ENCODE results near the gene ARID3A. TPM values are rescaled to one million over a fixed set of nuclear protein-coding genes. Genes with fewer than 3 reads are reported as not detected.
A peak's percentile ranks its signal among the peaks of the same experiment; 100 is the strongest.

The ARID3A gene
- total RNA-seq, 1 donor from 2014 or later: 149 TPM

DNA sequence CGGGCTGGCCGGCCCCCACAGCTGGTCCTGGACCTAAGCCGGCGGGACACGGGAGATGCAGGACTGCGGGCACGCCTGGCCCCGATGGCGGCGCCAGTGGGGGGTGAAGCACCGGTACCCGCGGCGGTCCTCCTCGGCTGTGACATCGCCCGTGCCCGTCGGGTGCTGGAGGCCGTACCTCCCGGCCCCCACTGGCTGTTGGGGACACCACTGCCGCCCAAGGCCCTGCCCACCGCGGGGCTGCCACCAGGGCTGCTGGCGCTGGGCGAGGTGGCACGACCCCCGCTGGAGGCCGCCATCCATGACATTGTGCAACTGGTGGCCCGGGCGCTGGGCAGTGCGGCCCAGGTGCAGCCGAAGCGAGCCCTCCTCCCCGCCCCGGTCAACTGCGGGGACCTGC, 77.4 kb downstream of the ARID3A start:
- TF ChIP-seq, protein P1, sequence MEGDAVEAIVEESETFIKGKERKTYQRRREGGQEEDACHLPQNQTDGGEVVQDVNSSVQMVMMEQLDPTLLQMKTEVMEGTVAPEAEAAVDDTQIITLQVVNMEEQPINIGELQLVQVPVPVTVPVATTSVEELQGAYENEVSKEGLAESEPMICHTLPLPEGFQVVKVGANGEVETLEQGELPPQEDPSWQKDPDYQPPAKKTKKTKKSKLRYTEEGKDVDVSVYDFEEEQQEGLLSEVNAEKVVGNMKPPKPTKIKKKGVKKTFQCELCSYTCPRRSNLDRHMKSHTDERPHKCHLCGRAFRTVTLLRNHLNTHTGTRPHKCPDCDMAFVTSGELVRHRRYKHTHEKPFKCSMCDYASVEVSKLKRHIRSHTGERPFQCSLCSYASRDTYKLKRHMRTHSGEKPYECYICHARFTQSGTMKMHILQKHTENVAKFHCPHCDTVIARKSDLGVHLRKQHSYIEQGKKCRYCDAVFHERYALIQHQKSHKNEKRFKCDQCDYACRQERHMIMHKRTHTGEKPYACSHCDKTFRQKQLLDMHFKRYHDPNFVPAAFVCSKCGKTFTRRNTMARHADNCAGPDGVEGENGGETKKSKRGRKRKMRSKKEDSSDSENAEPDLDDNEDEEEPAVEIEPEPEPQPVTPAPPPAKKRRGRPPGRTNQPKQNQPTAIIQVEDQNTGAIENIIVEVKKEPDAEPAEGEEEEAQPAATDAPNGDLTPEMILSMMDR (IDR thresholded peaks at IDR 0.05; ENCODE audit: unreplicated experiment): no peak
- H3K4me3 Mint-ChIP-seq (ENCODE audit: low read depth): no peak overlapping the region

DNA sequence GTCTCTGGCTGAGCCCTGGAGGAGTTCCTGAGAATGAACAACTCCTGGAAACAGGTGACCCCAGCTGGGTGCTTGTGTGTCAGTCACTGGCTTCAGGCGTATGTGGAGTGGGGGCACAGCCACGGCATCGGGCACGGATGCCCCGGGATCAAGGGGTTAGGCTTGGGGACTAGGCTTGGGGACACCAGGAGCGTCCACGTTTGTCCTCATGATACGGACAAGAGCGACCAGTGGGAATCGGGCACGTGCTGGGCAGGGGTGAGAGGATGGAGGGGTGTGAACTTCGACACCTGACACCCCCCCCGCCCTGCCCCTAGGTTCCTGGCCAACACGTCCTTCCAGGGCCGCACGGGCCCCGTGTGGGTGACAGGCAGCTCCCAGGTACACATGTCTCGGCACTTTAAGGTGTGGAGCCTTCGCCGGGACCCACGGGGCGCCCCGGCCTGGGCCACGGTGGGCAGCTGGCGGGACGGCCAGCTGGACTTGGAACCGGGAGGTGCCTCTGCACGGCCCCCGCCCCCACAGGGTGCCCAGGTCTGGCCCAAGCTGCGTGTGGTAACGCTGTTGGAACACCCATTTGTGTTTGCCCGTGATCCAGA, 78.5 kb downstream of the ARID3A start:
- no peaks in the 10 kb centered on the region for H3K9me3 Mint-ChIP-seq (ENCODE audit: low read depth)
- no peak overlapping the region for H3K27ac Mint-ChIP-seq
- H3K27me3 Mint-ChIP-seq: peaks cover 20% of the 10 kb centered on the region
- H3K4me3 Mint-ChIP-seq (ENCODE audit: low read depth): no peak overlapping the region
- TF ChIP-seq, protein P1 (IDR thresholded peaks at IDR 0.05; ENCODE audit: unreplicated experiment): no peak
- no peaks in the 10 kb centered on the region for H3K4me1 Mint-ChIP-seq (ENCODE audit: low read depth)
- peaks cover 5% of the 10 kb centered on the region for H3K36me3 Mint-ChIP-seq (ENCODE audit: insufficient read depth)
- no peak for DNase-seq (ENCODE audit: low spot score, unreplicated experiment)

More for the DNA sequence above, 77.4 kb downstream of the ARID3A start:
- Mint-ChIP-seq H3K36me3 (ENCODE audit: insufficient read depth) (peaks cover 5% of the 10 kb centered on the region), H3K27ac (no peak overlapping the region), H3K9me3 (ENCODE audit: low read depth) (no peaks in the 10 kb centered on the region), H3K4me1 (ENCODE audit: low read depth) (no peaks in the 10 kb centered on the region), H3K27me3 (peaks cover 29% of the 10 kb centered on the region)
- no peak for DNase-seq (ENCODE audit: low spot score, unreplicated experiment)

DNA sequence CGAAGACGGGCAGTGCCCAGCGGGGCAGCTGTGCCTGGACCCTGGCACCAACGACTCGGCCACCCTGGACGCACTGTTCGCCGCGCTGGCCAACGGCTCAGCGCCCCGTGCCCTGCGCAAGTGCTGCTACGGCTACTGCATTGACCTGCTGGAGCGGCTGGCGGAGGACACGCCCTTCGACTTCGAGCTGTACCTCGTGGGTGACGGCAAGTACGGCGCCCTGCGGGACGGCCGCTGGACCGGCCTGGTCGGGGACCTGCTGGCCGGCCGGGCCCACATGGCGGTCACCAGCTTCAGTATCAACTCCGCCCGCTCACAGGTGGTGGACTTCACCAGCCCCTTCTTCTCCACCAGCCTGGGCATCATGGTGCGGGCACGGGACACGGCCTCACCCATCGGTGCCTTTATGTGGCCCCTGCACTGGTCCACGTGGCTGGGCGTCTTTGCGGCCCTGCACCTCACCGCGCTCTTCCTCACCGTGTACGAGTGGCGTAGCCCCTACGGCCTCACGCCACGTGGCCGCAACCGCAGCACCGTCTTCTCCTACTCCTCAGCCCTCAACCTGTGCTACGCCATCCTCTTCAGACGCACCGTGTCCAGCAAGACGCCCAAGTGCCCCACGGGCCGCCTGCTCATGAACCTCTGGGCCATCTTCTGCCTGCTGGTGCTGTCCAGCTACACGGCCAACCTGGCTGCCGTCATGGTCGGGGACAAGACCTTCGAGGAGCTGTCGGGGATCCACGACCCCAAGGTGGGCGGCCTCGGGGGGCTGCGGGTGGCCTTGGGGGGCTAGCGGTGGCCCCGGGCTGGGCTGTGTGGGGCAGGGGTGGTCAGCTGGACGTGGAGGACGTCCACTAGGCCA, 79.2 kb downstream of the ARID3A start:
- Mint-ChIP-seq H3K9me3 (ENCODE audit: low read depth) (no peaks in the 10 kb centered on the region), H3K4me1 (ENCODE audit: low read depth) (no peaks in the 10 kb centered on the region), H3K36me3 (ENCODE audit: insufficient read depth) (peaks cover 5% of the 10 kb centered on the region), H3K27ac (no peak overlapping the region), H3K27me3 (peaks cover 14% of the 10 kb centered on the region), H3K4me3 (ENCODE audit: low read depth) (peak overlapping the region; percentile 19)
- no peak for DNase-seq (ENCODE audit: low spot score, unreplicated experiment)
- TF ChIP-seq, protein P1 (IDR thresholded peaks at IDR 0.05; ENCODE audit: unreplicated experiment): no peak

DNA sequence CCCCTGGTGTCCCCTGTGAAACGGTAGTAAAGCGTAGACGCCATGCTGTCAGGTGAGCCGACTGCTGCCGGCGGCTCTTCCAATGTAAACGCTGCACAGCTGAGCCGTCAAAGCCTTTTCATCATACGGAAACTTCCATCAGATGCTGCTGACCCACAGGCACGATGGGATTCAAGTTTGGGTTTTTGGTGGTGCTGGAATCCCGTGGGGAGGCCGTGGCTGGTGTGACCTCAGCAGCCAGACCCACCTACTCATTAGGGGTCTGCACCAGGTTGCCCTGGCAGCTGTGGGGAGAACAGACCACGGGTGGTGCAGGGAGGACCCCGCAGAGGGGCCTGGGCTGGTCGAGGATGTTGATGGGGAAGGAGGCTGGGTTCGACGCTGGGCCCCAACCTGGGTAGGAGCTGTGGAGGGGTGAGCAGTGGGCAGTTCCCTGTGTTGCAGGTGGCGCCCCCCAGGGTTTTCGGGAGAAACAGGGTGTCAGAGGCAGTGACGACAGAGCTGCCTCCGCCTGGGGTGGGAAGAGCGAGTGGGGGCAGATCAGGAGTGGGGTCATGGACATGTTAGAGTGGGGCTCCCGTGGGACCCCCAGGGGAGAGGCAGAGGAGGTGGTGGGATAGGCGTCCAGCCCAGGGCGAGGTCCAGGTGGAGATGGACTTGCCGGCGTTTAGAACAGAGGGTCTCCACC, 81.0 kb downstream of the ARID3A start:
- H3K4me3 Mint-ChIP-seq (ENCODE audit: low read depth): no peak overlapping the region
- H3K27ac Mint-ChIP-seq: no peak overlapping the region

More for the DNA sequence above, 81.0 kb downstream of the ARID3A start:
- Mint-ChIP-seq H3K36me3 (ENCODE audit: insufficient read depth) (peaks cover 5% of the 10 kb centered on the region), H3K4me1 (ENCODE audit: low read depth) (no peaks in the 10 kb centered on the region), H3K27me3 (peaks cover 11% of the 10 kb centered on the region), H3K9me3 (ENCODE audit: low read depth) (no peaks in the 10 kb centered on the region)
- DNase-seq (ENCODE audit: low spot score, unreplicated experiment): no peak
- TF ChIP-seq, protein P1 (IDR thresholded peaks at IDR 0.05; ENCODE audit: unreplicated experiment): no peak
